Natural killer cell (primary cell): ENCODE measurements around the gene PXMP4. TPM values are rescaled to one million over a fixed set of nuclear protein-coding genes. Genes with fewer than 3 reads are reported as not detected.

Experiments used
- ATAC-seq, 3 donors: fragments of 150-1000 bp in 2 of 3; fragments of 200-7000 bp in 1 of 3; cut with Tn5 transposase; 1 replicate in 1 of 3; 2 replicates in 2 of 3; pipeline ENCODE4 v1.10.0; 2021; ENCODE audit warnings: mild to moderate bottlenecking in 2 of 3, moderate library complexity in 2 of 3
- DNase-seq, 2 donors: peaks; one replicate each; pipeline versions ENCODE4 v3.0.0 to v3.0.0-alpha.2; 2013 to 2021; ENCODE audit warnings: mixed read lengths in 1 of 2
- H3K27ac ChIP-seq: one replicate; pipeline ENCODE4 v1.5.1; 2013; ENCODE audit warnings: mild to moderate bottlenecking, low read length
- H3K27me3 ChIP-seq: one replicate; pipeline ENCODE4 v1.6.1; 2013; ENCODE audit warnings: low read length; ENCODE audit not compliant: control insufficient read depth, insufficient read depth
- H3K36me3 ChIP-seq: one replicate; pipeline ENCODE4 v1.6.1; 2013; ENCODE audit warnings: low read length; ENCODE audit not compliant: control insufficient read depth, insufficient read depth
- H3K4me1 ChIP-seq: one replicate; pipeline ENCODE4 v1.6.1; 2013; ENCODE audit warnings: low read length; ENCODE audit not compliant: control insufficient read depth, insufficient read depth
- H3K4me3 ChIP-seq: one replicate; pipeline ENCODE4 v1.5.1; 2013; ENCODE audit warnings: low read length
- H3K9me3 ChIP-seq: one replicate; pipeline ENCODE4 v1.6.1; 2013; ENCODE audit warnings: low read length; ENCODE audit not compliant: control insufficient read depth, insufficient read depth
- H3K27ac Mint-ChIP-seq, 2 donors: one replicate each; pipeline ENCODE4 v1.8.0; 2022; ENCODE audit warnings: mild to moderate bottlenecking in 2 of 2, mixed read lengths in 2 of 2, moderate library complexity in 1 of 2
- H3K27me3 Mint-ChIP-seq, 2 donors: one replicate each; pipeline ENCODE4 v1.8.0; 2022; ENCODE audit warnings: low read depth in 2 of 2, mixed read lengths in 2 of 2
- H3K36me3 Mint-ChIP-seq: one replicate; pipeline ENCODE4 v1.8.0; 2022; ENCODE audit warnings: mixed read lengths
- H3K4me1 Mint-ChIP-seq, 2 donors: one replicate each; pipeline ENCODE4 v1.8.0; 2022; ENCODE audit warnings: mixed read lengths in 2 of 2
- H3K4me3 Mint-ChIP-seq: one replicate; pipeline ENCODE4 v1.8.0; 2022; ENCODE audit warnings: mild to moderate bottlenecking, moderate library complexity, mixed read lengths
- H3K9me3 Mint-ChIP-seq, 2 donors: one replicate each; pipeline ENCODE4 v1.8.0; 2022; ENCODE audit warnings: mixed read lengths in 2 of 2
- WGBS: methylation state at CpG from one replicate; pipeline ENCODE4 v1.1.7; 2013; ENCODE audit warnings: missing lambda C conversion rate; ENCODE audit not compliant: insufficient coverage; 5-methylcytosine and 5-hydroxymethylcytosine counted together
- intact Hi-C: fragments of 100-400 bp; cut with micrococcal nuclease; formaldehyde crosslinking; loops from one replicate; pipeline ENCODE4 v1.14.2; 2022
- total RNA-seq, 4 donors: library from RNA; stranded (reverse); fragments of 120-200 nt in 1 of 4; gene quantifications; one replicate each; pipeline versions ENCODE4 v1.2.3 to v1.2.4, GENCODE V29; 2013 to 2022
- TF ChIP-seq, protein P1 (sequence below): fragments of 200-600 bp; IDR thresholded peaks from one replicate; pipeline ENCODE4 v1.8.0; 2022; ENCODE audit warnings: antibody characterized with exemption

PXMP4 gene
- total RNA-seq, 3 donors from 2014 or later (not counting 1 experiment from before 2014, with no cell fraction given) = 4.7 to 6.6 (median 6.2) TPM

DNA sequence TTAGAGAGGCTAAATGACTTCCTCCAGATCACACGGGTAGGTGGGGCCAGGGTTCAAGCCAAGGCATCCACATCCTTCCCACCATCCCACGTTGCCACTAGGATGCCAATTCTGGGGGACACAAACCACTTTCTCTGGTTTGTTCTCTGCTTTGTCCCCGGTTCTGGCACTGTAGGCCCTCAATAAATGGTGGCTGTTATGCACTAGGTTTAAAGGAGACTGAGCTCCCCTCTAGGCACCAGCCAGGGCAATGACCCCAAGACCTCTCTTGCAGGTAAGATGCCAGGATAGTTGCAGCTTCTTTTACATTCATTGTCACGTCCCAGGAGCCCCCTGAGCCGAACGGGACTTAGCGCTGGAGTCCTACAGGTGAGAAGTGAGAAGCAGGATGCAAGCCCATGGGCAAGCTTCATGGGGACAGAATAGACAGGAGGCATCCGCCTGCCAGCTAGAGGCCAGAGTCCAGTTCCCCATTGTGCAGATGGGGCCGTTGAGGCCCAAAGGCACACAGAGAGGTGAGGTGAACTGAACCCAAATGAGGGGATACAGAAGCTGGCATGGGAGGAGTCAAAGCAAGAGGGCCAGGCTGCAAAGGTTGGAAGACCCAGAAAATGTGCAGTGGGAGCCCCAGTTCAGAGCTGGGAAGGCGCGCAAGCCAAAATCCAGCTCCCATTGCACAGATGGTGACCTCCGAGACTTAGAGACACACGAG is 677 bp downstream of the PXMP4 start:
- Histone ChIP-seq H3K27me3 (no peaks in the 10 kb centered on the region), H3K9me3 (no peaks in the 10 kb centered on the region), H3K36me3 (peaks cover 3% of the 10 kb centered on the region), H3K27ac (peak overlapping the region; percentile 64), H3K4me3 (peak overlapping the region; percentile 79), H3K4me1 (peaks cover 22% of the 10 kb centered on the region)
- Mint-ChIP-seq H3K4me1 (peaks cover 20 to 21% of the 10 kb centered on the region in 2 donors), H3K36me3 (no peaks in the 10 kb centered on the region), H3K27ac (peak overlapping the region; percentile 87 to 90), H3K4me3 (peak overlapping the region; percentile 92), H3K9me3 (peaks cover 3% of the 10 kb centered on the region in 2 donors), H3K27me3 (no peaks in the 10 kb centered on the region)
- intact Hi-C loops = no loop called here
- 65% methylated on average over 13 of the region's 13 CpGs for WGBS
- peak in 1 of 2 donors; percentile 23 for DNase-seq
- ATAC-seq = no peak
- TF ChIP-seq, protein P1, sequence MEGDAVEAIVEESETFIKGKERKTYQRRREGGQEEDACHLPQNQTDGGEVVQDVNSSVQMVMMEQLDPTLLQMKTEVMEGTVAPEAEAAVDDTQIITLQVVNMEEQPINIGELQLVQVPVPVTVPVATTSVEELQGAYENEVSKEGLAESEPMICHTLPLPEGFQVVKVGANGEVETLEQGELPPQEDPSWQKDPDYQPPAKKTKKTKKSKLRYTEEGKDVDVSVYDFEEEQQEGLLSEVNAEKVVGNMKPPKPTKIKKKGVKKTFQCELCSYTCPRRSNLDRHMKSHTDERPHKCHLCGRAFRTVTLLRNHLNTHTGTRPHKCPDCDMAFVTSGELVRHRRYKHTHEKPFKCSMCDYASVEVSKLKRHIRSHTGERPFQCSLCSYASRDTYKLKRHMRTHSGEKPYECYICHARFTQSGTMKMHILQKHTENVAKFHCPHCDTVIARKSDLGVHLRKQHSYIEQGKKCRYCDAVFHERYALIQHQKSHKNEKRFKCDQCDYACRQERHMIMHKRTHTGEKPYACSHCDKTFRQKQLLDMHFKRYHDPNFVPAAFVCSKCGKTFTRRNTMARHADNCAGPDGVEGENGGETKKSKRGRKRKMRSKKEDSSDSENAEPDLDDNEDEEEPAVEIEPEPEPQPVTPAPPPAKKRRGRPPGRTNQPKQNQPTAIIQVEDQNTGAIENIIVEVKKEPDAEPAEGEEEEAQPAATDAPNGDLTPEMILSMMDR = no peak

DNA sequence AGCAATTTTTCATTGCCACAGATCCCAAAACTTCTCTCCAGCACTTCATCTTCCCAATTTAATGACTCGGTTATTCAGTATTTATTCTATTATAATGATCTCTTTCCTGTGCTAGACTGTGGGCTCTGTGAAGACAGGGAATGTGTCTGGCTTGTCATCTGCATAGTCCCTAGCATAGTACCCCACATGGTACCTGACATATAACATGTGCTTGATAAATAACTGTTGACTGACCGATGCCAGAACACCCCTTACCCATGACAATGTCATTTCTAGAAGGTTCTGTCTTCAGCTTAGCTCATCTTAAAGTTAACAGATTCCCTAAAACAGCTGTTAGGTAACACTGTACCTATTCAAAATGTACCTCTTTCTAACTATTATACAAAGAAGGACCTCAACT is 3.6 kb downstream of the PXMP4 start:
- no peaks in the 10 kb centered on the region for H3K27me3 ChIP-seq
- Mint-ChIP-seq H3K27ac (no peak overlapping the region), H3K4me1 (peaks cover 20 to 21% of the 10 kb centered on the region in 2 donors), H3K4me3 (no peak overlapping the region), H3K9me3 (peaks cover 3% of the 10 kb centered on the region in 2 donors), H3K27me3 (no peaks in the 10 kb centered on the region), H3K36me3 (peaks cover under 1% of the 10 kb centered on the region)
- 74% methylated on average over 1 of the region's 2 CpGs for WGBS
- H3K4me3 ChIP-seq = no peak overlapping the region
- H3K36me3 ChIP-seq = peaks cover 22% of the 10 kb centered on the region
- H3K27ac ChIP-seq = no peak overlapping the region
- ATAC-seq (no peak), DNase-seq (no peak)
- intact Hi-C loops = no loop called here
- TF ChIP-seq, protein P1 = no peak
- no peaks in the 10 kb centered on the region for H3K9me3 ChIP-seq
- peaks cover 22% of the 10 kb centered on the region for H3K4me1 ChIP-seq

DNA sequence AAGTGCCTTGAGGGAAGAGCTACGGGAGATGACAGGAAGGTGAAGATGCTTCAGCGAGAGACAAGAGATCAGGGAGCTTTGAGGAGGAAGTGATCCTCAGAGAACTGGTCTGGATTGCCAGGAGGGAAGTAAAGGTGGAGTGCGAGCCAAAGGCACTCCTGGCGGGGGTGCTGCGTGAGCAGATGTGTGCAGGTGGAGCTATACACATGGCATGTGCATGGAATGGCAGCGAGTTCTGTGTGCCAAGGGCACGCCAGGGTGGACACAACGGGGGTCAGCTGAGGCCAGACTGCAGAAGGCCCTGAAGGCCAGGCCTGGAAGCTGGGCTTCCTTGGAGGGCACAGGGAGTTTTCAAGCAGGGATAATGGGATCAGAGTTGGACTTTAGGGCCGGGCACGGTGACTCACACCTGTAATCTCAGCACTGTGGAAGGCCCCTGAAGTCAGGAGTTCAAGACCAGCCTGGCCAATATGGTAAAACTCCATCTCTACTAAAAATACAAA is 6.2 kb downstream of the PXMP4 start:
- Histone ChIP-seq H3K4me1 (peaks cover 2% of the 10 kb centered on the region), H3K9me3 (no peaks in the 10 kb centered on the region), H3K27ac (no peak overlapping the region), H3K4me3 (no peak overlapping the region), H3K36me3 (peaks cover 32% of the 10 kb centered on the region), H3K27me3 (no peaks in the 10 kb centered on the region)
- H3K27ac Mint-ChIP-seq = no peak overlapping the region
- no peak overlapping the region for H3K4me3 Mint-ChIP-seq
- peaks cover 8% of the 10 kb centered on the region for H3K36me3 Mint-ChIP-seq
- H3K4me1 Mint-ChIP-seq = peaks cover 0 to 11% of the 10 kb centered on the region in 2 donors
- WGBS = 97% methylated on average over 9 of the region's 10 CpGs
- H3K9me3 Mint-ChIP-seq = no peaks in the 10 kb centered on the region
- TF ChIP-seq, protein P1 = no peak
- DNase-seq (no peak), ATAC-seq (no peak)
- intact Hi-C loops = no loop called here
- H3K27me3 Mint-ChIP-seq = no peaks in the 10 kb centered on the region
